HEK293 (cell line): ENCODE data around the gene ASCL5.

ENCODE experiments used
- CTCF ChIA-PET: fragments of 350-600 bp; formaldehyde crosslinking; extraction: SDS; loops from one replicate; lab custom pipeline; 2021; ENCODE audit warnings: antibody characterized with exemption; lab: Yijun Ruan, JAX
- POLR2A ChIA-PET: fragments of 300-600 bp; formaldehyde crosslinking; extraction: SDS; loops from one replicate; lab custom pipeline; 2020; ENCODE audit warnings: antibody characterized with exemption, inconsistent platforms; lab: Yijun Ruan, JAX
- H3K27ac ChIP-seq: fragments of 200-500 bp; sonication (Bioruptor generic); 2 replicates; pipeline ENCODE4 v1.5.1; 2014; ENCODE audit warnings: low read depth, low read length, control low read depth, inconsistent platforms; ENCODE audit errors: extremely low read depth
- H3K36me3 ChIP-seq, 2 experiments: fragments of 200-500 bp in 1 of 2; sonication (Bioruptor generic) in 1 of 2; 1 replicate in 1 of 2; 2 replicates in 1 of 2; pipeline ENCODE4 v1.5.1; 2014 to 2017; ENCODE audit warnings: inconsistent platforms in 2 of 2, low read length in 2 of 2; ENCODE audit not compliant: control insufficient read depth in 2 of 2, insufficient read depth in 1 of 2
- H3K4me1 ChIP-seq: fragments of 200-500 bp; sonication (Bioruptor generic); 2 replicates; pipeline ENCODE4 v1.5.1; 2014; ENCODE audit warnings: mild to moderate bottlenecking, low read length, inconsistent platforms; ENCODE audit not compliant: control insufficient read depth, insufficient read depth
- H3K4me3 ChIP-seq: 2 replicates; pipeline ENCODE4 v1.5.1; 2011; ENCODE audit warnings: low read depth, mild to moderate bottlenecking, control low read depth, low read length, moderate library complexity
- H3K9me3 ChIP-seq: fragments of 200-500 bp; sonication (Bioruptor generic); 2 replicates; pipeline ENCODE4 v1.5.1; 2014; ENCODE audit warnings: low read depth, low read length, inconsistent platforms; ENCODE audit not compliant: control insufficient read depth, insufficient read depth
- KLF10 ChIP-seq: fragments of 450-650 bp; IDR thresholded peaks from 2 replicates; pipeline ENCODE4 v1.5.1; 2018; ENCODE audit warnings: missing biosample characterization, mild to moderate bottlenecking, missing genetic modification characterization
- KLF16 ChIP-seq: fragments of 450-650 bp; formaldehyde crosslinking; IDR thresholded peaks from 2 replicates; pipeline ENCODE4 v1.5.1; 2017; ENCODE audit warnings: missing biosample characterization, missing genetic modification characterization
- PRDM1 ChIP-seq: fragments of 450-650 bp; formaldehyde crosslinking; IDR thresholded peaks from 2 replicates; pipeline ENCODE4; 2016; ENCODE audit warnings: missing biosample characterization, missing genetic modification characterization
- REPIN1 ChIP-seq: fragments of 450-650 bp; formaldehyde crosslinking; IDR thresholded peaks from 2 replicates; pipeline ENCODE4 v1.5.1; 2017; ENCODE audit warnings: missing biosample characterization, missing genetic modification characterization, low read depth
- ZBTB1 ChIP-seq: fragments of 450-650 bp; formaldehyde crosslinking; IDR thresholded peaks from 2 replicates; pipeline ENCODE4 v1.5.1; 2016; ENCODE audit warnings: missing biosample characterization, missing genetic modification characterization
- ZBTB21 ChIP-seq: fragments of 450-650 bp; formaldehyde crosslinking; IDR thresholded peaks from 2 replicates; pipeline ENCODE4 v1.5.1; 2017; ENCODE audit warnings: missing biosample characterization, missing genetic modification characterization
- ZNF132 ChIP-seq: fragments of 450-650 bp; formaldehyde crosslinking; IDR thresholded peaks from 2 replicates; pipeline ENCODE4 v1.5.1; 2017; ENCODE audit warnings: missing biosample characterization, missing genetic modification characterization, borderline replicate concordance
- ZNF37A ChIP-seq: fragments of 450-650 bp; IDR thresholded peaks from 2 replicates; pipeline ENCODE4 v1.5.1; 2018; ENCODE audit warnings: missing biosample characterization, missing genetic modification characterization
- ZNF473 ChIP-seq: fragments of 450-650 bp; formaldehyde crosslinking; IDR thresholded peaks from 2 replicates; pipeline ENCODE4 v1.5.1; 2017; ENCODE audit warnings: missing biosample characterization, missing genetic modification characterization
- ZNF529 ChIP-seq: fragments of 450-650 bp; formaldehyde crosslinking; IDR thresholded peaks from 2 replicates; pipeline ENCODE4 v1.5.1; 2017; ENCODE audit warnings: missing genetic modification characterization, missing biosample characterization; ENCODE audit not compliant: insufficient replicate concordance
- ZNF624 ChIP-seq: fragments of 450-650 bp; formaldehyde crosslinking; IDR thresholded peaks from 2 replicates; pipeline ENCODE4 v1.5.1; 2017; ENCODE audit warnings: missing biosample characterization, missing genetic modification characterization
- ZNF677 ChIP-seq: fragments of 450-650 bp; IDR thresholded peaks from 2 replicates; pipeline ENCODE4 v1.5.0; 2018; ENCODE audit warnings: missing biosample characterization, mild to moderate bottlenecking, missing genetic modification characterization, moderate library complexity
- ZNF747 ChIP-seq: fragments of 450-650 bp; formaldehyde crosslinking; IDR thresholded peaks from 2 replicates; pipeline ENCODE4 v1.5.1; 2016; ENCODE audit warnings: missing biosample characterization, missing genetic modification characterization
- ZNF785 ChIP-seq: fragments of 450-650 bp; formaldehyde crosslinking; IDR thresholded peaks from 2 replicates; pipeline ENCODE4 v1.5.1; 2016; ENCODE audit warnings: missing biosample characterization, missing genetic modification characterization
- ZSCAN30 ChIP-seq: fragments of 450-650 bp; IDR thresholded peaks from 2 replicates; pipeline ENCODE4 v1.5.1; 2018; ENCODE audit warnings: missing biosample characterization, mild to moderate bottlenecking, missing genetic modification characterization, moderate library complexity
- ZXDB ChIP-seq: fragments of 450-650 bp; formaldehyde crosslinking; IDR thresholded peaks from 2 replicates; pipeline ENCODE4 v1.5.1; 2016; ENCODE audit warnings: missing biosample characterization, missing genetic modification characterization
- TF ChIP-seq, protein P1 (sequence below): fragments of 450-650 bp; formaldehyde crosslinking; IDR thresholded peaks from 2 replicates; pipeline ENCODE4 v1.5.1; 2017; ENCODE audit warnings: missing biosample characterization, missing genetic modification characterization
- TF ChIP-seq, protein P2 (sequence below): fragments of 450-650 bp; formaldehyde crosslinking; IDR thresholded peaks from 2 replicates; pipeline ENCODE4 v1.5.1; 2017; ENCODE audit warnings: missing biosample characterization, missing genetic modification characterization
- TF ChIP-seq, protein P3 (sequence below): fragments of 450-650 bp; formaldehyde crosslinking; conservative IDR thresholded peaks from 2 replicates; pipeline ENCODE4 v1.5.1; 2016; ENCODE audit warnings: low read depth, missing biosample characterization, missing genetic modification characterization
- TF ChIP-seq, protein P4 (sequence below): fragments of 450-650 bp; formaldehyde crosslinking; IDR thresholded peaks from 2 replicates; pipeline ENCODE4 v1.5.1; 2016; ENCODE audit warnings: missing biosample characterization, missing genetic modification characterization
- TF ChIP-seq, protein P5 (sequence below): fragments of 450-650 bp; formaldehyde crosslinking; IDR thresholded peaks from 2 replicates; pipeline ENCODE4 v1.5.1; 2016; ENCODE audit warnings: missing biosample characterization, missing genetic modification characterization

The ASCL5 gene

DNA sequence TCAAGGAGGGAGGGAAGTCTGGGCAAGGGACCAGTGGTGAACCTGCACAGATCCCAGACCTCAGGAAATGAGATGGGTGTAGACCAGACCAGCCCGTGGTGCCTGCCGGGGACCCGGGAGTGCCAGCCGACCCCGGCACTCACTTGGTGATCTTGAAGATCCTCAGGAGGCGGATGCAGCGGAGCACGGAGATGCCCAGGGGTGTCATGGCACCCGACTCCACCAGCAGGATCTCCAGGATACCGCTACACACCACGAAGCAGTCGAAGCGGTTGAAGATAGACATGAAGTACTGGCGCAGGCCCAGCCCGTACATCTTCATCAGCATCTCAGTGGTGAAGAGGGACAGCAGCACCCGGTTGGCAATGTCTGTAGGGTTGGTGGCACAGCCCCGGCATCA, 49.2 kb downstream of the ASCL5 start:
- CTCF ChIA-PET, result interaction anchor here (1.4 kb wide), 1 partner anchor 8 kb away, joined by 6 read pairs; no protein-coding TSS in a partner anchor
- Histone ChIP-seq H3K4me3 (no peak overlapping the region), H3K27ac (no peak overlapping the region), H3K4me1 (no peaks in the 10 kb centered on the region), H3K36me3 (no peaks in the 10 kb centered on the region), H3K9me3 (no peaks in the 10 kb centered on the region)
- POLR2A ChIA-PET, result no interaction called here
- TF ChIP-seq ZBTB1, result no peak
- TF ChIP-seq ZNF473 (tag by site-specific recombination), result no peak

DNA sequence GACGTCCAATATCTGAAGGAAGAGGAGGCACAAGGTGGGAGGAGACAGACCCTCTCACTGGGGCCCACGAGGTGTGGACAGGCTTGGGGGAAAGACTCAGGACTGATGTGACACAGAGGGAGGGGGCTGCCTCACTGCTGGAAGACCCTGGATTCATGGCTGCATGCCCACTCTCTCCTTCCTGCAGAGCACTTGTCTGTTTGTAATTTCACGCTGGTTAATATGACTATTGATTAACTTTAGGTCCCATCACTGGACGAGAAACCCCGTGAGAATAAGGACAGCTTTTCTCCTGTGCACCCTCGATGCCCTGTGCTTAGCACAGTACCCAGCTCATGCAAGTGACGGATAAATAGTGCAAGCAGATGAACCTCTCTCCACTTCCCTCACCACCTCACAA, 49.9 kb downstream of the ASCL5 start:
- Histone ChIP-seq H3K27ac (no peak overlapping the region), H3K4me1 (no peaks in the 10 kb centered on the region), H3K36me3 (no peaks in the 10 kb centered on the region), H3K4me3 (no peak overlapping the region), H3K9me3 (no peaks in the 10 kb centered on the region)
- POLR2A ChIA-PET, result no interaction called here
- TF ChIP-seq, protein P1, sequence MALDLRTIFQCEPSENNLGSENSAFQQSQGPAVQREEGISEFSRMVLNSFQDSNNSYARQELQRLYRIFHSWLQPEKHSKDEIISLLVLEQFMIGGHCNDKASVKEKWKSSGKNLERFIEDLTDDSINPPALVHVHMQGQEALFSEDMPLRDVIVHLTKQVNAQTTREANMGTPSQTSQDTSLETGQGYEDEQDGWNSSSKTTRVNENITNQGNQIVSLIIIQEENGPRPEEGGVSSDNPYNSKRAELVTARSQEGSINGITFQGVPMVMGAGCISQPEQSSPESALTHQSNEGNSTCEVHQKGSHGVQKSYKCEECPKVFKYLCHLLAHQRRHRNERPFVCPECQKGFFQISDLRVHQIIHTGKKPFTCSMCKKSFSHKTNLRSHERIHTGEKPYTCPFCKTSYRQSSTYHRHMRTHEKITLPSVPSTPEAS (tag by site-specific recombination), result no peak
- TF ChIP-seq KLF10 (tag by site-specific recombination), result no peak
- no peak for TF ChIP-seq ZXDB (tag by site-specific recombination)
- TF ChIP-seq, protein P2, sequence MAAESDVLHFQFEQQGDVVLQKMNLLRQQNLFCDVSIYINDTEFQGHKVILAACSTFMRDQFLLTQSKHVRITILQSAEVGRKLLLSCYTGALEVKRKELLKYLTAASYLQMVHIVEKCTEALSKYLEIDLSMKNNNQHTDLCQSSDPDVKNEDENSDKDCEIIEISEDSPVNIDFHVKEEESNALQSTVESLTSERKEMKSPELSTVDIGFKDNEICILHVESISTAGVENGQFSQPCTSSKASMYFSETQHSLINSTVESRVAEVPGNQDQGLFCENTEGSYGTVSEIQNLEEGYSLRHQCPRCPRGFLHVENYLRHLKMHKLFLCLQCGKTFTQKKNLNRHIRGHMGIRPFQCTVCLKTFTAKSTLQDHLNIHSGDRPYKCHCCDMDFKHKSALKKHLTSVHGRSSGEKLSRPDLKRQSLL (tag by site-specific recombination), result no peak
- no peak for TF ChIP-seq ZNF677 (tag by site-specific recombination)
- TF ChIP-seq ZBTB21 (tag by site-specific recombination), result no peak
- TF ChIP-seq ZNF747 (tag by site-specific recombination), result no peak
- no peak for TF ChIP-seq ZNF37A (tag by site-specific recombination)
- no peak for TF ChIP-seq REPIN1 (tag by site-specific recombination)
- TF ChIP-seq ZNF624 (tag by site-specific recombination), result no peak
- TF ChIP-seq ZNF785, result no peak
- no peak for TF ChIP-seq KLF16 (tag by site-specific recombination)
- TF ChIP-seq, protein P3, sequence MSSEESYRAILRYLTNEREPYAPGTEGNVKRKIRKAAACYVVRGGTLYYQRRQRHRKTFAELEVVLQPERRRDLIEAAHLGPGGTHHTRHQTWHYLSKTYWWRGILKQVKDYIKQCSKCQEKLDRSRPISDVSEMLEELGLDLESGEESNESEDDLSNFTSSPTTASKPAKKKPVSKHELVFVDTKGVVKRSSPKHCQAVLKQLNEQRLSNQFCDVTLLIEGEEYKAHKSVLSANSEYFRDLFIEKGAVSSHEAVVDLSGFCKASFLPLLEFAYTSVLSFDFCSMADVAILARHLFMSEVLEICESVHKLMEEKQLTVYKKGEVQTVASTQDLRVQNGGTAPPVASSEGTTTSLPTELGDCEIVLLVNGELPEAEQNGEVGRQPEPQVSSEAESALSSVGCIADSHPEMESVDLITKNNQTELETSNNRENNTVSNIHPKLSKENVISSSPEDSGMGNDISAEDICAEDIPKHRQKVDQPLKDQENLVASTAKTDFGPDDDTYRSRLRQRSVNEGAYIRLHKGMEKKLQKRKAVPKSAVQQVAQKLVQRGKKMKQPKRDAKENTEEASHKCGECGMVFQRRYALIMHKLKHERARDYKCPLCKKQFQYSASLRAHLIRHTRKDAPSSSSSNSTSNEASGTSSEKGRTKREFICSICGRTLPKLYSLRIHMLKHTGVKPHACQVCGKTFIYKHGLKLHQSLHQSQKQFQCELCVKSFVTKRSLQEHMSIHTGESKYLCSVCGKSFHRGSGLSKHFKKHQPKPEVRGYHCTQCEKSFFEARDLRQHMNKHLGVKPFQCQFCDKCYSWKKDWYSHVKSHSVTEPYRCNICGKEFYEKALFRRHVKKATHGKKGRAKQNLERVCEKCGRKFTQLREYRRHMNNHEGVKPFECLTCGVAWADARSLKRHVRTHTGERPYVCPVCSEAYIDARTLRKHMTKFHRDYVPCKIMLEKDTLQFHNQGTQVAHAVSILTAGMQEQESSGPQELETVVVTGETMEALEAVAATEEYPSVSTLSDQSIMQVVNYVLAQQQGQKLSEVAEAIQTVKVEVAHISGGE (tag by site-specific recombination), result no peak
- no peak for TF ChIP-seq ZNF529 (tag by site-specific recombination)
- TF ChIP-seq PRDM1 (tag by site-specific recombination), result no peak
- TF ChIP-seq, protein P4, sequence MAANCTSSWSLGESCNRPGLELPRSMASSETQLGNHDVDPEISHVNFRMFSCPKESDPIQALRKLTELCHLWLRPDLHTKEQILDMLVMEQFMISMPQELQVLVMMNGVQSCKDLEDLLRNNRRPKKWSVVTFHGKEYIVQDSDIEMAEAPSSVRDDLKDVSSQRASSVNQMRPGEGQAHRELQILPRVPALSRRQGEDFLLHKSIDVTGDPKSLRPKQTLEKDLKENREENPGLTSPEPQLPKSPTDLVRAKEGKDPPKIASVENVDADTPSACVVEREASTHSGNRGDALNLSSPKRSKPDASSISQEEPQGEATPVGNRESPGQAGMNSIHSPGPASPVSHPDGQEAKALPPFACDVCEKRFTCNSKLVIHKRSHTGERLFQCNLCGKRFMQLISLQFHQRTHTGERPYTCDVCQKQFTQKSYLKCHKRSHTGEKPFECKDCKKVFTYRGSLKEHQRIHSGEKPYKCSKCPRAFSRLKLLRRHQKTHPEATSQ (tag by site-specific recombination), result no peak
- TF ChIP-seq ZNF132, result no peak
- no peak for TF ChIP-seq ZSCAN30 (tag by site-specific recombination)
- TF ChIP-seq ZNF473 (tag by site-specific recombination), result no peak
- TF ChIP-seq, protein P5, sequence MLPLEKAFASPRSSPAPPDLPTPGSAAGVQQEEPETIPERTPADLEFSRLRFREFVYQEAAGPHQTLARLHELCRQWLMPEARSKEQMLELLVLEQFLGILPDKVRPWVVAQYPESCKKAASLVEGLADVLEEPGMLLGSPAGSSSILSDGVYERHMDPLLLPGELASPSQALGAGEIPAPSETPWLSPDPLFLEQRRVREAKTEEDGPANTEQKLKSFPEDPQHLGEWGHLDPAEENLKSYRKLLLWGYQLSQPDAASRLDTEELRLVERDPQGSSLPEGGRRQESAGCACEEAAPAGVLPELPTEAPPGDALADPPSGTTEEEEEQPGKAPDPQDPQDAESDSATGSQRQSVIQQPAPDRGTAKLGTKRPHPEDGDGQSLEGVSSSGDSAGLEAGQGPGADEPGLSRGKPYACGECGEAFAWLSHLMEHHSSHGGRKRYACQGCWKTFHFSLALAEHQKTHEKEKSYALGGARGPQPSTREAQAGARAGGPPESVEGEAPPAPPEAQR (tag by site-specific recombination), result no peak
- CTCF ChIA-PET, result interaction anchor here (1.4 kb wide), 1 partner anchor 9 kb away, joined by 6 read pairs; no protein-coding TSS in a partner anchor
